Endothelial cell of umbilical vein (primary cell): ENCODE data around the gene AGL. TPM values are rescaled to one million over a fixed set of nuclear protein-coding genes. Genes with fewer than 3 reads are reported as not detected.

ENCODE experiments used
- BruUV-seq: library from RNA; stranded (reverse); fragments of 400-500 nt; replicated peaks from 2 replicates; lab custom pipeline; 2021; lab: Mats Ljungman, UMichigan
- CTCF ChIA-PET: fragments of 300-600, 350-600 bp; sonication (Branson Sonifier 250); formaldehyde crosslinking; loops from one replicate; lab custom pipeline; 2021; ENCODE audit warnings: antibody characterized with exemption, inconsistent platforms; lab: Charles Lee
- POLR2A ChIA-PET: fragments of 300-600, 350-600 bp; sonication (Branson Sonifier 250); formaldehyde crosslinking; loops from one replicate; lab custom pipeline; 2021; ENCODE audit warnings: antibody characterized with exemption, inconsistent platforms; lab: Charles Lee
- DNase-seq: peaks from one replicate; pipeline ENCODE4 v3.0.0-alpha.2; 2011; ENCODE audit warnings: low read depth, low spot score
- FAIRE-seq: peaks from 2 replicates; lab custom pipeline; 2011; peaks lifted over from hg19 to GRCh38; lab: Jason Lieb, UNC
- H2AFZ ChIP-seq: 2 replicates; pipeline ENCODE4 v1.6.0; 2012; ENCODE audit warnings: low read depth, low read length, control low read depth, inconsistent platforms
- H3K27ac ChIP-seq: 2 replicates; pipeline ENCODE4 v1.5.1; 2011; ENCODE audit warnings: low read depth, mild to moderate bottlenecking, control low read depth, low read length, moderate library complexity; ENCODE audit not compliant: insufficient read depth
- H3K27me3 ChIP-seq, 2 experiments: 2 replicates each; pipeline versions ENCODE4 v1.6.0 to v1.6.1; 2011; ENCODE audit warnings: low read length in 2 of 2, mixed read lengths in 1 of 2; ENCODE audit not compliant: control insufficient read depth in 2 of 2, insufficient read depth in 2 of 2
- H3K36me3 ChIP-seq, 2 experiments: 2 replicates in 1 of 2; 3 replicates in 1 of 2; pipeline ENCODE4 v1.5.1; 2011; ENCODE audit warnings: low read length in 2 of 2, mild to moderate bottlenecking in 1 of 2, moderate library complexity in 1 of 2; ENCODE audit not compliant: control insufficient read depth in 2 of 2, insufficient read depth in 2 of 2; ENCODE audit errors: extremely low read depth in 1 of 2
- H3K4me1 ChIP-seq: 3 replicates; pipeline ENCODE4 v1.5.1; 2011; ENCODE audit warnings: mild to moderate bottlenecking, low read length; ENCODE audit not compliant: control insufficient read depth, insufficient read depth; ENCODE audit errors: extremely low read depth
- H3K4me2 ChIP-seq: 2 replicates; pipeline ENCODE4 v1.6.1; 2011; ENCODE audit warnings: low read length, control low read depth, mixed read lengths; ENCODE audit not compliant: insufficient read depth
- H3K4me3 ChIP-seq, 3 experiments: fragments of 200-600 bp in 1 of 3; sonication (generic), shearing (Covaris generic) in 1 of 3; replicated peaks in 1 of 3; 2 replicates each; pipeline ENCODE4 v1.5.1; 2011 to 2016; ENCODE audit warnings: control low read depth in 3 of 3, low read length in 3 of 3, mild to moderate bottlenecking in 2 of 3, inconsistent platforms in 1 of 3, low read depth in 1 of 3, moderate library complexity in 1 of 3; ENCODE audit not compliant: insufficient read depth in 1 of 3
- H3K79me2 ChIP-seq: 2 replicates; pipeline ENCODE4 v1.6.0; 2012; ENCODE audit warnings: low read length, inconsistent platforms; ENCODE audit not compliant: control insufficient read depth, insufficient read depth
- H3K9ac ChIP-seq: replicated peaks from 2 replicates; pipeline ENCODE3; 2011; ENCODE audit warnings: low read length, control low read depth; ENCODE audit not compliant: insufficient read depth; ENCODE audit errors: extremely low read depth
- H3K9me1 ChIP-seq: replicated peaks from 3 replicates; pipeline ENCODE4 v1.6.0; 2011; ENCODE audit warnings: mild to moderate bottlenecking, low read length; ENCODE audit not compliant: control insufficient read depth, insufficient read depth; ENCODE audit errors: extremely low read depth
- H3K9me3 ChIP-seq: replicated peaks from 2 replicates; pipeline ENCODE4 v1.5.1; 2012; ENCODE audit warnings: low read length, inconsistent platforms; ENCODE audit not compliant: control insufficient read depth, insufficient read depth
- H4K20me1 ChIP-seq: replicated peaks from 2 replicates; pipeline ENCODE3; 2011; ENCODE audit warnings: mild to moderate bottlenecking, low read length; ENCODE audit not compliant: control insufficient read depth, insufficient read depth; ENCODE audit errors: extremely low read depth
- CTCF ChIP-seq, 2 donors: IDR thresholded peaks; 1 replicate in 1 of 2; 2 replicates in 1 of 2; pipeline ENCODE4 v1.5.1; 2011; ENCODE audit warnings: low read length in 2 of 2, mild to moderate bottlenecking in 2 of 2, moderate library complexity in 2 of 2, control low read depth in 1 of 2, inconsistent platforms in 1 of 2, low read depth in 1 of 2; ENCODE audit not compliant: insufficient read depth in 1 of 2; ENCODE audit errors: extremely low read depth in 1 of 2
- FOS ChIP-seq: IDR thresholded peaks from 2 replicates; pipeline ENCODE4 v1.6.1; 2011; ENCODE audit warnings: mild to moderate bottlenecking, low read length, moderate library complexity, borderline replicate concordance; ENCODE audit not compliant: insufficient read depth
- GATA2 ChIP-seq: IDR thresholded peaks from 2 replicates; pipeline ENCODE4 v1.7.0; 2011; ENCODE audit warnings: low read depth, mild to moderate bottlenecking, moderate library complexity, mixed read lengths, low read length; ENCODE audit not compliant: insufficient read length, insufficient read depth
- MAX ChIP-seq: IDR thresholded peaks from 2 replicates; pipeline ENCODE4 v1.6.1; 2011; ENCODE audit not compliant: insufficient read depth, insufficient read length
- MYC ChIP-seq: IDR thresholded peaks from one replicate; pipeline ENCODE4 v1.6.1; 2011; ENCODE audit warnings: mild to moderate bottlenecking, low read depth, low read length
- POLR2A ChIP-seq: IDR thresholded peaks from 2 replicates; pipeline ENCODE4 v1.6.1; 2012; ENCODE audit warnings: low read depth, mild to moderate bottlenecking, control low read depth, low read length
- POLR2AphosphoS5 ChIP-seq: IDR thresholded peaks from 2 replicates; pipeline ENCODE4 v1.6.1; 2012; ENCODE audit warnings: low read depth, mild to moderate bottlenecking, control low read depth, low read length, moderate library complexity; ENCODE audit not compliant: insufficient read depth
- dilution Hi-C: fragments of 300-500 bp; cut with MboI; formaldehyde crosslinking; loops from one replicate; pipeline ENCODE4 v1.15.0; 2019; ENCODE audit warnings: low sequenced_read_pairs; ENCODE audit not compliant: extremely low pct_ligation_motif_present
- intact Hi-C: fragments of 100-400 bp; cut with micrococcal nuclease; formaldehyde crosslinking; loops from one replicate; pipeline ENCODE4 v1.10.0; 2022
- polyA plus RNA-seq, 4 experiments: library from polyadenylated mRNA; depleted of rRNA in 3 of 4; stranded (reverse) in 3 of 4; unstranded in 1 of 4; fragments of >200 nt; gene quantifications; 2 replicates each; pipeline versions ENCODE4 v1.2.1 to v1.2.3, GENCODE V29; 2011 to 2012; ENCODE audit warnings: missing spikeins in 1 of 4
- total RNA-seq: library from RNA; stranded (reverse); gene quantifications from 2 replicates; pipeline ENCODE4 v1.2.3, GENCODE V29; 2021

Gene AGL
- total and polyA plus RNA-seq, 2 donors (not counting 3 experiments of a cell fraction or from before 2014, with no cell fraction given) = 1.5 to 10.7 TPM

GRCh38 chr1:99887890-99888289 is 37.7 kb downstream of the AGL start:
- no peak overlapping the region for H3K9ac ChIP-seq
- dilution Hi-C loops = no loop called here
- peaks cover 7% of the 10 kb centered on the region for H3K4me1 ChIP-seq
- TF ChIP-seq MYC (no peak), POLR2A (no peak), FOS (no peak), CTCF (IDR thresholded peaks at IDR 0.05; ENCODE audit: extremely low read depth in 1 of 2, insufficient read depth in 1 of 2, low read depth in 1 of 2, low read length in 2 of 2) (no peak), MAX (no peak), POLR2AphosphoS5 (no peak), GATA2 (no peak)
- intact Hi-C loops = no loop called here
- no peaks in the 10 kb centered on the region for H3K36me3 ChIP-seq
- H3K9me1 ChIP-seq = no peaks in the 10 kb centered on the region
- FAIRE-seq = no peak
- H3K4me2 ChIP-seq = no peak overlapping the region
- no peaks in the 10 kb centered on the region for H3K9me3 ChIP-seq
- H3K27ac ChIP-seq = no peak overlapping the region
- H2AFZ ChIP-seq = no peak overlapping the region
- H3K27me3 ChIP-seq = no peaks in the 10 kb centered on the region
- H3K79me2 ChIP-seq = no peaks in the 10 kb centered on the region
- CTCF ChIA-PET = no interaction called here
- POLR2A ChIA-PET = no interaction called here
- BruUV-seq = no TSS peak
- DNase-seq = no peak
- no peak overlapping the region for H3K4me3 ChIP-seq
- no peaks in the 10 kb centered on the region for H4K20me1 ChIP-seq
